Urothelium cell line (cell line): ENCODE measurements around the gene DGKG.

ENCODE experiments used
- DNase-seq: peaks from one replicate; pipeline ENCODE4 v3.0.0; 2011; ENCODE audit warnings: low spot score, mixed read lengths
- FAIRE-seq: peaks from 2 replicates; lab custom pipeline; 2011; peaks lifted over from hg19 to GRCh38; lab: Jason Lieb, UNC

The DGKG gene

DNA sequence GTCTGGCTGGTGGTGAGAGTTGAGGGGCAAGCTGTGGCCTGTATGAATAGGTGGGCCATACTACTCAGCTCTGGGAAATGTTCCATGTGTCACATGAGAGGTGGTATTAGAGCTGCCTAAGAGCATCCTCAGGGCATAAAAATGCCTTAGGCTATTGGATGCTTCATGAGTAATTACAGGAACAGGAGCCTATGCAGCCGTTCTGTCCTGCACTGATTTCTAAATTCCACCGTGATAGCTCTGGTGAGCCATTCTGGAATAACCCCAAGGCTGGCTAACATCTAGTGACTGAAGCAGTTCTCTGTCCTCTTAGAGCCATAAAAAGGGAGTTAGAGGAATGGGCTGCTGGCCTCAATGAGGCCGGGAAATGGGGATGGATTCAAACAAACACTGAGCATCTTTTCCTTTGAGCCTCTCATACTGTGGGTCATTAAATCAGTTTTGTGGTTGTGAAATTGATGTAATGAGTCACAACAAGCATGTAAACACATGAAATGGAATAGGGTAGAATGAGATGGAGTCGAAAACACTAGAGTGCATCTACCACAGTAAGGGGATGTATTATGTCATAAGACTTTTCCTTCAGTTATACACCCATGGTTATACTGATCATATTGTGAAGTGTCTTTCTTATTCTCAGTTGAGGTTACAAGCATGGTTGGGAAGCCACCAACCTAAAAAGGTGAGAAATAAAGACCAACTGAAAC is 41.0 kb downstream of the DGKG start:
- FAIRE-seq (no peak), DNase-seq (no peak)

GRCh38 chr3:186319945-186320344 is 42.1 kb downstream of the DGKG start:
- DNase-seq = no peak
- no peak for FAIRE-seq

- FAIRE-seq = no peak
- DNase-seq = peak; percentile 24
These were observed 43.9 kb downstream of the DGKG start for GRCh38 chr3:186318135-186318534.

- no peak for FAIRE-seq
- no peak for DNase-seq
These were observed 44.6 kb downstream of the DGKG start for GRCh38 chr3:186317478-186317877.

- FAIRE-seq (no peak), DNase-seq (no peak)
These were observed 45.3 kb downstream of the DGKG start for GRCh38 chr3:186316666-186317260.

GRCh38 chr3:186315581-186316354 is 46.3 kb downstream of the DGKG start:
- peak; percentile 32 for DNase-seq
- FAIRE-seq = no peak

DNA sequence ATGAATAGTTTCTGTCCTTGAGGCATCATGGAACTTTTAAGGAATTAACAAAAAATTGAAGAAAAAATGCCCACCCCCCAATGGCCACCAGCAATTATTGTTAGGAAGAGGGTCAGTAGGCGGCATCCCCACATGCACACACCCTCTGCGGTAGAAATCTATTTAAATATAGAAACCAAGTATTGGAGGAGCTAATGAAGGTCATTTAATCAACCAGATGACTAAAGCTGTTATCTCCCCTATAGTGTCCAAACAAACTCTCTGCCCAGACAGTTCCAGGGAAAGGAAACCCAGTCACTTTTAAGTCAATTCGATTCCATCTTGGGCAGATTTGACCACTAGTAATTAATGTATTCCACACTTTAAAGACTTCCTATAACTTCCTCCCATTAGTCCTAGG is 47.1 kb downstream of the DGKG start:
- no peak for DNase-seq
- FAIRE-seq = no peak

GRCh38 chr3:186311441-186311840 is 50.6 kb downstream of the DGKG start:
- no peak for DNase-seq
- no peak for FAIRE-seq

DNA sequence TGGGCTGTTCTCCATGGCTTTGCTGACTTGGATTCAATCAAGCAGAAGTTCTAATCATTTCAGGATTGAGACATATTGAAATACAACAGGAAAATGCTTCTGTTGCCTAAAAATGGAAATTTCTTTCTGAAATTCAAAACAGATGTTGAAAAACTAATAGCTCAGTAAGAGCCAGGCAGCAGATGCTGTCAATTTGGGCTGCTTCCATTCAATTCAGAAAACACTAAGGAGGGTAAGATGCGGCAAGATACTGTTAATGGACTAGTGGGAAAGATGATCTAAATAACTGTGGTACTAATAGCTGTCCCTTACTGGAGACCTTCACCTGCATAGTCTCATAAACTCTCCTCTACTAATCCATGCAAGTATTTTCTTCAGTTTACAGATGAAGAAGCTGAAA is 53.5 kb downstream of the DGKG start:
- no peak for FAIRE-seq
- no peak for DNase-seq

DNA sequence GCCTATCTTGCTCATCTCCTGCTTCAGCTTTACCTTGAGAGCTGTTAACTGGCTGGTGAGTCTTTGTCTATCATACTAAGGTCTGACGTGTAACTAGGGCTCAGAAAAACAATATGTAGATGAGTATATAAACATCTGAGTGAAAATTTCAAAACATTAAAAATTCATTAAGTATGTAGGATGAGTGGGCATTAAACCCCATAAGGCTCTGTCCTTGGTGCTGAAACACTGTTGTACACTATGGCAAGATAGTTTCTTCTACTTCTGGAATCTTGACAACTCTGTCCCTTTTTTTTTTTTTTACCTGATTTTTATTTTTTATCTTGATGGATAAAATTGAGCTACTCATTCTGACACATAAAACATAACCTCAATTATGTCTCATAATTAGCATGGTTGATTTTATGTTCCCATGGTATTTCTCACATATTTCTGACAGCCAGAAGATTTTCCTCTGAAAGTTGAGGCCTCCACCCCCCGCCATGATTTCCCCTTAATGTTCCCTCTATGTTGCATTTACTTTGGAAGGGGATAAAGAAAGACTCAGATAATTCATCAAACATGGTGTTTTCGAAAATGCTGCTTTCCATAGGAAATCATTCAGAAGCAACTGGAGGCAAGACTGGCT is 54.3 kb downstream of the DGKG start:
- FAIRE-seq (no peak), DNase-seq (peak; percentile 36)

GRCh38 chr3:186305286-186305685 is 56.7 kb downstream of the DGKG start:
- FAIRE-seq = no peak
- DNase-seq = no peak

- DNase-seq (no peak), FAIRE-seq (no peak)
These were observed 58.1 kb downstream of the DGKG start for GRCh38 chr3:186303965-186304364.

DNA sequence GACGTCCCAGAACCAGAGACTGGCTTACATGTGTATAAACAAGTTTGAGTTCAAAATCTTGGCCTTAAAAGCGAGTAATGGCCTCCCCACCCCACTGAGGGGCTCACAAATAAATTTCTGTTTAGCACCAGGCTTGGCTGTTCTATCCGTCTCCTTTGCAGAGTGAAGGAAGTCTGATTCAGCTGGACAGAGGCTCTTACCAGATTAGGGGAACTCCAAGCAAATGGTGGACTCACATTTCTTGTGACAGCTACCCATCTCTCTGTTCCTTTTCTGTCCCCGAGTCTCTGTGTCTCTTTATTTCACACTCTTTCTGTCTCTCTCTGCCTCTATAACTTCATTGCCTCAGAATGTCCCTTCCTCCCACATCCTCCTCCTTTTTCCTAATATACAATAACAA is 62.7 kb downstream of the DGKG start:
- no peak for DNase-seq
- FAIRE-seq = no peak

DNA sequence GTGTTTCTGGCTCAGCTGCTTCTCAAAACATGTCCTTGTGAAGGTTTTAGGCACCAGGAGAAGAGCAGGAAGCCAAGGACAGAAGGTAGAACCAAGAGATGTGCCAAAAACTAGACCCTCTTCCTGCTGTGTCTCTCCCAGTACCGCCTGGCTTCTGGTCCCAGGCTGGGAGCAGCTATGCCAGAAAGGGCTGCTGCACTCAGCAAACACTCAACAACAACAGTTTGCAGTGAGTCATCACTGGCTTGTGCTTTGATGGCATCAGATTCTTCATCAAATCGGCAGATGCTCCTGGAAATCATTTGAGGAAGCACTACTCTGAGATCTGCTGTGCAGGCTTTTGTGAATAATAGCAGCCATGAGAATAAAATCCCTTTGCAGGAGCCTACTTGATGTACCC is 63.2 kb downstream of the DGKG start:
- peak; percentile 25 for DNase-seq
- no peak for FAIRE-seq

DNA sequence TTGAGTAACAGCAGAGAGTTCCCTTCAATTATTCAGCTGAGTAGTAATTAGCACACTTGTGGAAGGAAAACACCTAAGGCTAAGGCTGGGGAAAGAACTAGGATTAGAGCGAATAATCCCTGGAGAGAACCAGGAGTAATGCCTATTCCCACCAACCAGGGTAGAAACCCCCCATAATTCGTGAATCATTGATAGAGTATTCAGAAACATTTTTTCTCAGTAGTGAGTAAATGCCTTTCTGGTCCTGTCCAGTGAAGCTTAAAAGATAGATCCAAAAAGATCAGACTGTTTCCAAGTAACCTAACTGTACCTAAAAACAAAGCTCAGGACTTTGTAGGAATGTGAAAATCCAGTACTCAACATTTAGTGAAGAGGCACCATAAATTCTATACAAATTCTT is 71.2 kb downstream of the DGKG start:
- FAIRE-seq = no peak
- no peak for DNase-seq

GRCh38 chr3:186287711-186288110 is 74.3 kb downstream of the DGKG start:
- DNase-seq (no peak), FAIRE-seq (no peak)

DNA sequence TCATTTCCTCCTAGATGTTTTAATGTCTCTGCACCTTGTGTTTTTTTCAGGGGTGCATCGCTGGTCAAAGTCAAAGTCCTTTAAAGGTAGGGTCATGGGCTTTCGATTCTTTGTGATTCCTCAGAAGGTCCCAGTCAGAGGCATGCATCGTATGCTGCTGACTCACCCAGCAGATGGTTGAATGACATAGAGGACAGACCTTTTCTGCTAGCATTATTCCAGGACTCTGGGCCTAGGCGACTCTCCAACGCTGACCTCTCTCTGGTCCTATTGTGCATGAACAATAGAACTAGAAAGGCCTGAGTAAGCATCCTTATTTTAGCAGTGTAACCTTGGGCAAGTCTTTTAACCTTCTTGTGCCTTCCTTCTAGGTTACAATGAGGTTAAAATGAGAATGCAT is 75.9 kb downstream of the DGKG start:
- FAIRE-seq (no peak), DNase-seq (no peak)

GRCh38 chr3:186284661-186285060 is 77.4 kb downstream of the DGKG start:
- DNase-seq (no peak), FAIRE-seq (no peak)

GRCh38 chr3:186284349-186284652 is 77.7 kb downstream of the DGKG start:
- no peak for FAIRE-seq
- DNase-seq = no peak

- FAIRE-seq = no peak
- DNase-seq = no peak
These were observed 78.2 kb downstream of the DGKG start for GRCh38 chr3:186283651-186284348.

- FAIRE-seq = no peak
- no peak for DNase-seq
These were observed 78.9 kb downstream of the DGKG start for GRCh38 chr3:186283096-186283495.
